IMR-90 (cell line): Measurements from ENCODE around the gene EEPD1. TPM values are rescaled to one million over a fixed set of nuclear protein-coding genes. Genes with fewer than 3 reads are reported as not detected.
A peak's percentile ranks its signal among the peaks of the same experiment; 100 is the strongest.

Source experiments
- ATAC-seq: fragments of 200-7000 bp; cut with Tn5 transposase; 2 replicates; pipeline ENCODE4 v1.9.1; 2020; ENCODE audit warnings: low read depth, mild to moderate bottlenecking, moderate library complexity
- BruUV-seq: library from RNA; stranded (reverse); fragments of 400-500 nt; replicated peaks from 2 replicates; lab custom pipeline; 2021; lab: Mats Ljungman, UMichigan
- CTCF ChIA-PET: fragments of 300-600 bp; formaldehyde crosslinking; extraction: SDS; loops from one replicate; lab custom pipeline; 2021; ENCODE audit warnings: antibody characterized with exemption; lab: Yijun Ruan, JAX
- POLR2A ChIA-PET: fragments of 300-600 bp; sonication (Branson Sonifier 250); formaldehyde crosslinking; loops from one replicate; lab custom pipeline; 2022; ENCODE audit warnings: antibody characterized with exemption; ENCODE audit not compliant: unreplicated experiment; lab: Charles Lee
- DNase-seq: peaks from one replicate; pipeline ENCODE4 v3.0.0; 2013
- H2AFZ ChIP-seq: replicated peaks from 2 replicates; pipeline ENCODE3; 2013; ENCODE audit warnings: low read length, mild to moderate bottlenecking; ENCODE audit not compliant: poor library complexity
- H2AK5ac ChIP-seq: 2 replicates; pipeline ENCODE4 v1.6.1; 2013; ENCODE audit warnings: low read depth, low read length, inconsistent platforms
- H2AK9ac ChIP-seq: replicated peaks from 2 replicates; pipeline ENCODE3; 2013; ENCODE audit warnings: mild to moderate bottlenecking, low read depth, low read length, moderate library complexity; ENCODE audit not compliant: poor library complexity
- H2BK120ac ChIP-seq: 2 replicates; pipeline ENCODE4 v1.6.1; 2013; ENCODE audit warnings: low read depth, low read length, inconsistent platforms
- H2BK15ac ChIP-seq: 3 replicates; pipeline ENCODE4 v1.6.1; 2013; ENCODE audit warnings: low read depth, low read length, inconsistent platforms
- H2BK20ac ChIP-seq: 2 replicates; pipeline ENCODE4 v1.6.1; 2013; ENCODE audit warnings: low read depth, mild to moderate bottlenecking, inconsistent platforms, low read length, moderate library complexity
- H2BK5ac ChIP-seq: 2 replicates; pipeline ENCODE4 v1.6.1; 2013; ENCODE audit warnings: mild to moderate bottlenecking, low read depth, low read length, inconsistent platforms; ENCODE audit not compliant: poor library complexity, severe bottlenecking
- H3K14ac ChIP-seq: replicated peaks from 2 replicates; pipeline ENCODE4 v1.6.1; 2013; ENCODE audit warnings: low read depth, low read length, inconsistent platforms
- H3K18ac ChIP-seq: 2 replicates; pipeline ENCODE4 v1.6.1; 2013; ENCODE audit warnings: low read depth, low read length, control low read depth
- H3K23ac ChIP-seq: 2 replicates; pipeline ENCODE4 v1.6.1; 2013; ENCODE audit warnings: low read depth, low read length, inconsistent platforms
- H3K27ac ChIP-seq: 2 replicates; pipeline ENCODE4 v1.5.1; 2013; ENCODE audit warnings: mild to moderate bottlenecking, control low read depth, low read length; ENCODE audit not compliant: insufficient read depth
- H3K27me3 ChIP-seq: 2 replicates; pipeline ENCODE4 v1.6.1; 2013; ENCODE audit warnings: low read length; ENCODE audit not compliant: control insufficient read depth, insufficient read depth
- H3K36me3 ChIP-seq: 2 replicates; pipeline ENCODE4 v1.6.1; 2013; ENCODE audit warnings: low read length, mixed read lengths; ENCODE audit not compliant: control insufficient read depth, insufficient read depth
- H3K4ac ChIP-seq: 2 replicates; pipeline ENCODE4 v1.6.1; 2013; ENCODE audit warnings: low read depth, low read length, inconsistent platforms
- H3K4me1 ChIP-seq: 2 replicates; pipeline ENCODE4 v1.6.1; 2013; ENCODE audit warnings: low read length, mixed read lengths; ENCODE audit not compliant: control insufficient read depth, insufficient read depth
- H3K4me2 ChIP-seq: 2 replicates; pipeline ENCODE4 v1.6.1; 2013; ENCODE audit warnings: low read depth, mild to moderate bottlenecking, control low read depth, low read length, moderate library complexity
- H3K4me3 ChIP-seq: 2 replicates; pipeline ENCODE4 v1.5.1; 2013; ENCODE audit warnings: low read depth, mild to moderate bottlenecking, control low read depth, low read length, moderate library complexity; ENCODE audit not compliant: insufficient read depth
- H3K56ac ChIP-seq: 2 replicates; pipeline ENCODE4 v1.6.1; 2013; ENCODE audit warnings: low read length, inconsistent platforms; ENCODE audit not compliant: insufficient read depth; ENCODE audit errors: extremely low read depth
- H3K79me1 ChIP-seq, 2 experiments: 2 replicates each; pipeline ENCODE4 v1.6.1; 2013; ENCODE audit warnings: low read length in 2 of 2, inconsistent platforms in 1 of 2, low read depth in 1 of 2
- H3K9ac ChIP-seq: 2 replicates; pipeline ENCODE4 v1.6.1; 2013; ENCODE audit warnings: low read depth, low read length, control low read depth
- H3K9me1 ChIP-seq: 2 replicates; pipeline ENCODE4 v1.6.1; 2013; ENCODE audit warnings: low read length, inconsistent platforms; ENCODE audit not compliant: insufficient read depth
- H3K9me3 ChIP-seq: 2 replicates; pipeline ENCODE4 v1.6.1; 2013; ENCODE audit warnings: low read length; ENCODE audit not compliant: control insufficient read depth, insufficient read depth
- H4K20me1 ChIP-seq: 2 replicates; pipeline ENCODE4 v1.6.1; 2013; ENCODE audit warnings: low read length, inconsistent platforms; ENCODE audit not compliant: insufficient read depth
- H4K5ac ChIP-seq: 2 replicates; pipeline ENCODE4 v1.6.1; 2013; ENCODE audit warnings: mild to moderate bottlenecking, low read depth, low read length, control low read depth
- H4K8ac ChIP-seq, 2 experiments: 2 replicates each; pipeline ENCODE4 v1.6.1; 2013; ENCODE audit warnings: low read depth in 2 of 2, low read length in 2 of 2, control low read depth in 1 of 2, inconsistent platforms in 1 of 2
- H4K91ac ChIP-seq: 2 replicates; pipeline ENCODE4 v1.6.1; 2013; ENCODE audit warnings: low read depth, low read length, inconsistent platforms; ENCODE audit not compliant: insufficient read depth
- CEBPB ChIP-seq: IDR thresholded peaks from 2 replicates; pipeline ENCODE4 v1.6.1; 2012; ENCODE audit warnings: low read depth, low read length, improper control_type of control experiment
- FOS ChIP-seq: fragments of 150-350 bp; IDR thresholded peaks from 2 replicates; pipeline ENCODE4 v1.6.1; 2016; ENCODE audit warnings: low read depth, low read length
- MAFK ChIP-seq: IDR thresholded peaks from 2 replicates; pipeline ENCODE4 v1.6.1; 2012; ENCODE audit warnings: low read depth, low read length, improper control_type of control experiment
- WGBS, 2 experiments: methylation state at CpG; one replicate each; pipeline versions ENCODE4 v1.1.5 to v1.1.7; 2013; ENCODE audit warnings: missing lambda C conversion rate in 2 of 2; ENCODE audit not compliant: insufficient read length in 1 of 2; ENCODE audit errors: extremely low coverage in 2 of 2; 5-methylcytosine and 5-hydroxymethylcytosine counted together
- dilution Hi-C: fragments of 300-500 bp; cut with HindIII; formaldehyde crosslinking; loops from one replicate; pipeline ENCODE4 v1.14.3; 2018; ENCODE audit warnings: low sequenced_read_pairs; ENCODE audit not compliant: unreplicated experiment
- in situ Hi-C: fragments of 300-500 bp; cut with MboI; formaldehyde crosslinking; loops from 3 replicates; pipeline ENCODE4 v1.14.3; 2019; ENCODE audit warnings: low sequenced_read_pairs, inconsistent platforms, mixed read lengths
- intact Hi-C: fragments of 100-400 bp; cut with micrococcal nuclease; formaldehyde crosslinking; loops from 2 replicates; pipeline ENCODE4 v1.10.0; 2022
- polyA plus RNA-seq, 3 experiments: library from polyadenylated mRNA; depleted of rRNA; stranded (reverse); fragments of >200 nt; gene quantifications; 2 replicates each; pipeline ENCODE4 v1.2.3, GENCODE V29; 2012; ENCODE audit warnings: low replicate concordance in 1 of 3
- total RNA-seq: library from RNA; depleted of rRNA; stranded (reverse); fragments of >200 nt; gene quantifications from 2 replicates; pipeline ENCODE4 v1.2.3, GENCODE V29; 2012

EEPD1 gene
- total and polyA plus RNA-seq, 2 of the 4 experiments (the other 2 are of a cell fraction), result 7.3 to 15.2 TPM

DNA sequence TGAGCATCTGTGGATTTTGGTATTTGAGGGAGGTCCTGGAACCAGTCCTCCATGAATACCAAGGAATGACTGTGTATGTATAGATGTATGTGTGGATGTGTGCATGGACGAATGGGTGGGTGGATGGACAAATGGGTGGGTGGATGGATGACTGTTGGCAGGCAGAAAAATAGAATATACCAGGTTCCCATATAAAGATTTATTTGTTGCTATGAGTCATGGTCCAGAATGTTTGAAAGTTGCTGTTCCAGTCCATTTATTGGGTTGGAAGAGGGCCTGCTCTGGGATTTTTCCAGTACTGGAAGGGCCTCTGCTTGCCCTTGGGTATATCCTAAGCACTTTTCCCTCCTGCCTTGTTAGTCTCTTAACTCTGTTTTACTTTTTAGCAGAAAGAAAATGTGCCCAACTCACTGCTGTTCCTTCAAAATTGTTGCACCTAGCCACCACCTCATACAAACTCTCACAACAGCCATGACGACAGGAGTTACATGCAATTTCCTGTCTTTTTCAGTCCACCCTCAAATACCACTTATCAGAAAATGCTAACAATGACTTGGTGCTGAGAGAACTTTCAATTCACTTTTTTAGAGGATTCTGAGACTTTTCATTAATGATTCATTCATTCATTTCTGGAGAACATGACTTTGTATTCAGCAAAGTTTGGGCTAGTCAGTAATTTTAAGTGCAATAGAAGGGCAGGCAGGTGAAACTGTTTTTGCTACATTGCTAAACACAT lies 108.1 kb downstream of the EEPD1 start:
- in situ Hi-C loops (no loop called here), intact Hi-C loops (no loop called here), dilution Hi-C loops (no loop called here)
- Histone ChIP-seq H3K9ac (no peak overlapping the region), H3K14ac (peak overlapping the region; percentile 15; the same call in 1 of the 2 replicates), H4K91ac (no peak overlapping the region; the same call in 1 of the 2 replicates), H3K27ac (no peak overlapping the region), H3K36me3 (no peaks in the 10 kb centered on the region), H3K4me2 (no peak overlapping the region), H3K4me1 (peaks cover 29% of the 10 kb centered on the region), H3K27me3 (no peaks in the 10 kb centered on the region), H3K9me3 (no peaks in the 10 kb centered on the region), H2BK5ac (peak overlapping the region; percentile 63), H4K5ac (no peak overlapping the region), H3K23ac (0 out of 2 replicates have a peak overlapping the region, but pooled peaks have one; percentile 22), H3K18ac (no peak overlapping the region; the same call in 1 of the 2 replicates), H2AK9ac (no peak overlapping the region), H3K9me1 (peaks cover 19% of the 10 kb centered on the region), H2BK120ac (peak overlapping the region; percentile 73), H2BK20ac (peak overlapping the region; percentile 60; the same call in 1 of the 2 replicates), H2AFZ (no peak overlapping the region), H3K4me3 (no peak overlapping the region), H2AK5ac (peak overlapping the region; percentile 11; the same call in 1 of the 2 replicates), H3K4ac (peak overlapping the region; percentile 26; the same call in 1 of the 2 replicates), H4K20me1 (no peaks in the 10 kb centered on the region), H4K8ac (peak overlapping the region in 1 of 2 experiments; percentile 16; a peak in 1 of 4 replicates), H2BK15ac (no peak overlapping the region; the same call in 2 of the 3 replicates), H3K79me1 (peaks cover 4 to 29% of the 10 kb centered on the region in 2 experiments; a peak in 3 of 4 replicates), H3K56ac (no peak overlapping the region)
- no TSS peak for BruUV-seq
- TF ChIP-seq CEBPB (0 out of 2 replicates have a peak, but pooled peaks have one; percentile 3), FOS (0 out of 2 replicates have a peak, but pooled peaks have one; percentile 37), MAFK (no peak)
- no CpG with 5 or more reads among the region's 2 CpGs for WGBS, 2 experiments
- ATAC-seq (peak; percentile 25; the same call in 1 of the 2 replicates), DNase-seq (peak; percentile 76)
- ChIA-PET CTCF (no interaction called here), POLR2A (no interaction called here)
